AG04450 (cell line): ENCODE data around the gene SEMA6C. TPM values are rescaled to one million over a fixed set of nuclear protein-coding genes. Genes with fewer than 3 reads are reported as not detected.
"Not testable (repeated sequence)": the region's sequence is repeated elsewhere in the genome, so short reads cannot be mapped to it uniquely, and the experiment has no call there.

Experiments
- CTCF ChIA-PET: fragments of 300-600, 350-600 bp; formaldehyde crosslinking; extraction: SDS; loops from one replicate; lab custom pipeline; 2022; ENCODE audit warnings: antibody characterized with exemption, inconsistent platforms; lab: Charles Lee
- POLR2A ChIA-PET: fragments of 350-600 bp; formaldehyde crosslinking; extraction: SDS; loops from one replicate; lab custom pipeline; 2021; ENCODE audit warnings: antibody characterized with exemption, inconsistent platforms; lab: Yijun Ruan, JAX
- DNase-seq: peaks from one replicate; pipeline ENCODE4 v3.0.0-alpha.2; 2011; ENCODE audit warnings: low read depth, low spot score
- H3K27ac ChIP-seq: one replicate; pipeline ENCODE4 v1.5.1; 2012; ENCODE audit warnings: low read depth, low read length, control low read depth
- H3K27me3 ChIP-seq: one replicate; pipeline ENCODE4 v1.6.0; 2012; ENCODE audit warnings: low read length; ENCODE audit not compliant: control insufficient read depth, insufficient read depth
- H3K4me3 ChIP-seq: 2 replicates; pipeline ENCODE4 v1.5.1; 2011; ENCODE audit warnings: mild to moderate bottlenecking, low read depth, low read length, control low read depth
- H3K9me3 ChIP-seq: 2 replicates; pipeline ENCODE4 v1.5.1; 2012; ENCODE audit warnings: low read length; ENCODE audit not compliant: control insufficient read depth, insufficient read depth
- CTCF ChIP-seq: IDR thresholded peaks from 2 replicates; pipeline ENCODE4 v1.5.1; 2011; ENCODE audit warnings: low read depth, low read length, control low read depth, inconsistent platforms
- polyA plus RNA-seq: library from polyadenylated mRNA; depleted of rRNA; stranded (reverse); fragments of >200 nt; gene quantifications from 2 replicates; pipeline ENCODE4 v1.2.3, GENCODE V29; 2011

The SEMA6C gene
- polyA plus RNA-seq, 1 experiment: 1.8 TPM

- DNase-seq: no peak
- Histone ChIP-seq H3K4me3 (no peak overlapping the region), H3K9me3 (no peaks in the 10 kb centered on the region), H3K27ac (no peak overlapping the region), H3K27me3 (no peaks in the 10 kb centered on the region)
- POLR2A ChIA-PET: interaction anchor here (0.7 kb wide), 1 partner anchor 127 kb away, joined by 3 read pairs; no protein-coding TSS in a partner anchor
- no peak for TF ChIP-seq CTCF
- CTCF ChIA-PET: interaction anchor here (0.7 kb wide), 1 partner anchor 161 kb away, joined by 3 read pairs; no protein-coding TSS in a partner anchor
Measured at GRCh38 chr1:151192047-151192446, 45.6 kb upstream of the SEMA6C start.

- peak; percentile 76 for DNase-seq
- peak within 1 kb of the TSS; percentile 84 for H3K4me3 ChIP-seq
- no peaks in the 10 kb centered on the region for H3K27me3 ChIP-seq
- H3K27ac ChIP-seq: peak within 1 kb of the TSS; percentile 91
- ChIA-PET POLR2A (interaction anchor here (0.5 to 1.5 kb wide), 13 partner anchors 14 to 159 kb away, joined by 3 to 10 read pairs (median 4); partner anchors contain the start of genes PSMD4, TMOD4, TNFAIP8L2 and ZNF687), CTCF (interaction anchor here (0.6 to 2.3 kb wide), 5 partner anchors 14 to 181 kb away, joined by 3 to 7 read pairs (median 5); partner anchors contain the start of genes PRUNE1 and TMOD4)
- TF ChIP-seq CTCF: no peak
- H3K9me3 ChIP-seq: no peaks in the 10 kb centered on the region
Measured at GRCh38 chr1:151189637-151190445, 43.4 kb upstream of the SEMA6C start, which contains the start of gene VPS72. Gene VPS72, minus strand, starts transcription at chr1:151190197. Its CDS starts 76 bp downstream, at chr1:151190121.

- not testable (repeated sequence) for H3K27ac ChIP-seq, H3K27me3 ChIP-seq, H3K9me3 ChIP-seq, DNase-seq
- peak overlapping the region; percentile 84 for H3K4me3 ChIP-seq
- POLR2A ChIA-PET: interaction anchor here (1.2 kb wide), 1 partner anchor 117 kb away, joined by 4 read pairs; no protein-coding TSS in a partner anchor
- CTCF ChIA-PET: interaction anchor here (1.6 to 3.4 kb wide), 3 partner anchors 12 to 93 kb away, joined by 5 to 13 read pairs (median 6); partner anchors contain the start of gene TMOD4
Measured at GRCh38 chr1:151188667-151189066, 42.2 kb upstream of the SEMA6C start.

GRCh38 chr1:151187205-151187604, 40.8 kb upstream of the SEMA6C start:
- no peak overlapping the region for H3K27ac ChIP-seq
- H3K4me3 ChIP-seq: no peak overlapping the region
- no peak for TF ChIP-seq CTCF
- ChIA-PET CTCF (interaction anchor here (1.6 to 3.4 kb wide), 2 partner anchors 11 to 87 kb away, joined by 5 to 13 read pairs; partner anchors contain the start of gene TMOD4), POLR2A (no interaction called here)
- no peak for DNase-seq
- no peaks in the 10 kb centered on the region for H3K27me3 ChIP-seq
- no peaks in the 10 kb centered on the region for H3K9me3 ChIP-seq

- CTCF ChIA-PET: interaction anchor here (1.7 kb wide), 1 partner anchor 9 kb away, joined by 6 read pairs; the partner anchor contains the start of gene TMOD4
- no peaks in the 10 kb centered on the region for H3K9me3 ChIP-seq
- DNase-seq: no peak
- TF ChIP-seq CTCF: no peak
- no peak overlapping the region for H3K4me3 ChIP-seq
- no peaks in the 10 kb centered on the region for H3K27me3 ChIP-seq
- no peak overlapping the region for H3K27ac ChIP-seq
- POLR2A ChIA-PET: no interaction called here
Measured at GRCh38 chr1:151184211-151184610, 37.8 kb upstream of the SEMA6C start.
